Ovary (tissue), 3 donors: ENCODE results near the gene CASP4.

ENCODE experiments used
- CTCF ChIP-seq, 3 donors: fragments of 450-650 bp in 2 of 3; fragments of 200-600 bp in 1 of 3; IDR thresholded peaks; one replicate each; pipeline versions ENCODE4 v1.5.1 to v1.8.0; 2016 to 2022; ENCODE audit warnings: antibody characterized with exemption in 3 of 3, mild to moderate bottlenecking in 1 of 3
- EP300 ChIP-seq: sonication (generic); formaldehyde crosslinking; IDR thresholded peaks from one replicate; pipeline ENCODE4 v1.6.1; 2017; ENCODE audit warnings: antibody characterized with exemption
- POLR2A ChIP-seq: fragments of 450-650 bp; IDR thresholded peaks from one replicate; pipeline ENCODE4 v1.6.1; 2017; ENCODE audit warnings: antibody characterized with exemption, mild to moderate bottlenecking, moderate library complexity
- donor health status: DM: no; HTN: no; CAD: no.

GRCh38 chr11:104926771-104927611, 41.4 kb downstream of the CASP4 start:
- TF ChIP-seq POLR2A (no peak), CTCF (IDR thresholded peaks at IDR 0.05) (no peak), EP300 (no peak)
